Activated naive CD4-positive, alpha-beta T cell treated with anti-CD3 and anti-CD28 coated beads, Interleukin-2, amount 10 ng/mL, durations not matched to agents 7 days and 5 days (primary cell): ENCODE results near the gene SLC34A1.
"Not testable (repeated sequence)": the region's sequence is repeated elsewhere in the genome, so short reads cannot be mapped to it uniquely, and the experiment has no call there.

Experiments
- CTCF ChIA-PET: fragments of 350-600 bp; sonication (Branson Sonifier 250); formaldehyde crosslinking; loops from one replicate; lab custom pipeline; 2021; ENCODE audit warnings: antibody characterized with exemption; lab: Charles Lee
- DNase-seq: peaks from one replicate; pipeline ENCODE4 v3.0.0-alpha.2; 2020
- H3K27ac Mint-ChIP-seq: one replicate; pipeline ENCODE4 v1.8.0; 2021; ENCODE audit warnings: mild to moderate bottlenecking, moderate library complexity, mixed read lengths
- H3K27me3 Mint-ChIP-seq: one replicate; pipeline ENCODE4 v1.8.0; 2021; ENCODE audit warnings: mild to moderate bottlenecking, mixed read lengths
- H3K36me3 Mint-ChIP-seq: one replicate; pipeline ENCODE4 v1.8.0; 2021; ENCODE audit warnings: mixed read lengths
- H3K4me1 Mint-ChIP-seq: one replicate; pipeline ENCODE4 v1.8.0; 2021; ENCODE audit warnings: mixed read lengths
- H3K4me3 Mint-ChIP-seq: one replicate; pipeline ENCODE4 v1.8.0; 2021; ENCODE audit warnings: mild to moderate bottlenecking, moderate library complexity, mixed read lengths
- H3K9me3 Mint-ChIP-seq: one replicate; pipeline ENCODE4 v1.8.0; 2021; ENCODE audit warnings: mixed read lengths

The SLC34A1 gene

DNA sequence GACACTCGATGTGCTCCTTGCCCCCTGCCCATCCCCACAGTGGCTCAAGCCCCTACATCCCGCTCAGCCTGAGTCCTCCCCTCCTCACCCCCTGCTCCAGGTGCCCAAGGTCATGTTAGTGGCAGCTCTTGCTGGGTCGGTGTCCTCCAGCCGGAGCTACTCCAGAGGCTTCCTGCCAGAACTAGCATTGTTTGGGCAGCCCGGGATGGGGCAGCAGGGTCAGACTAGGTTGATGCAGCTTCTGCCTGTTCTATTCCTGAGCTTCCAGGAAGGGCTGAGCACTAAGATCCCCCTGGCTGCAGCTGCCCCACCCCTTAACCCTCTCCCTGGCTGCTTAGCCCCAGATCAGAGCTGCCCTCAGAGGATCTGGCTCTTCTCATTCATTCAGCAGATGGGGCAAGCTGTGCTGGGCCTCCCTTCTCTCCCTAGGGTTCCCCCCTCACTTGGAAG lies 25.8 kb upstream of the SLC34A1 start:
- peaks cover 44% of the 10 kb centered on the region for H3K36me3 Mint-ChIP-seq
- H3K4me1 Mint-ChIP-seq: peaks cover 85% of the 10 kb centered on the region
- CTCF ChIA-PET: interaction anchor here (0.7 to 8.1 kb wide), 5 partner anchors 12 to 48 kb away, joined by 3 to 75 read pairs (median 13); no protein-coding TSS in a partner anchor
- no peaks in the 10 kb centered on the region for H3K27me3 Mint-ChIP-seq
- peaks cover 11% of the 10 kb centered on the region for H3K9me3 Mint-ChIP-seq
- peak overlapping the region; percentile 93 for H3K4me3 Mint-ChIP-seq
- no peak for DNase-seq
- peak overlapping the region; percentile 75 for H3K27ac Mint-ChIP-seq

DNA sequence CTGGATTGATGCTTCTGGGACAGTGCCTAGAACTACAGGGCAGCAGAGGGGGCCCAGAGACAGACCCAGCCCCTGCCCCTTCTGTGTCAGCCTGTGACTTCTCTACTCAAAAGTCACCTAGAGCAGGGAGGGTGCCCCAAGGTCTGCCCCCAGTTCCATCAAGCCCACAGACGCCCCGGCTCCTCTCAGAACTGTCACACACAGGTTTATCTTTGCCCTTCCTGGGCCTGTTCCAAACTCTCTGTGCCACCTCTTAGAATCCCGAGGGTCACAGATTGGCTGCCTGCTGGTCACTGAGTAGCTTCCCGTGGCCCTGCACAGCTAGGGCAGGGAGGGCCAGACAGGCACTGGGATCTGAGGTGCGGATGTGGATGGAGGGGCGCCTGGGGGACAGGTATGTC lies 24.8 kb upstream of the SLC34A1 start:
- no peak for DNase-seq
- CTCF ChIA-PET: interaction anchor here (1.0 to 8.1 kb wide), 4 partner anchors 11 to 49 kb away, joined by 3 to 75 read pairs (median 14); no protein-coding TSS in a partner anchor
- no peak overlapping the region for H3K27ac Mint-ChIP-seq
- H3K4me1 Mint-ChIP-seq: peaks cover 91% of the 10 kb centered on the region
- peaks cover 11% of the 10 kb centered on the region for H3K9me3 Mint-ChIP-seq
- no peaks in the 10 kb centered on the region for H3K27me3 Mint-ChIP-seq
- H3K4me3 Mint-ChIP-seq: peak overlapping the region; percentile 93
- H3K36me3 Mint-ChIP-seq: peaks cover 43% of the 10 kb centered on the region

DNA sequence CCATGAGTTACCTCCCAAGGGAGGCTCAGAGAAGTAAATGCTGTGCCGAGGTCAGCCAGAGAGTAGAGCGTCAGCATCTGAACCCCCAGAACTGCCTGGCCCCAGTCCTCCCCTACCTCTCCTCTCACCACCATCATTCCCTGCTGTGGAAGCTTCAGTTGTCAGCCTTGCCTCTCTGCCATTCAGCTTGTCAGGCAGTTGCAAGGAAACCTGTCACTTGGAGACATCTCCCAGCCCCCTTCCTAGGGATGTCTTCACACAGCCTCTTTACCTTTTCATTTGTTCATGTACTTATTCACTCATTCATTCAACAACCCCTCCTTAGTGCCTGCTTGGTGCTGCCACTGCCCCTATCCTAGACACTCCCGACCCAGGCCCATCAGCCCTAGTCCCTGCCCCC lies 24.4 kb upstream of the SLC34A1 start:
- no peak for DNase-seq
- peaks cover 91% of the 10 kb centered on the region for H3K4me1 Mint-ChIP-seq
- CTCF ChIA-PET: interaction anchor here (1.2 to 8.1 kb wide), 4 partner anchors 10 to 50 kb away, joined by 3 to 75 read pairs (median 14); no protein-coding TSS in a partner anchor
- H3K36me3 Mint-ChIP-seq: peaks cover 42% of the 10 kb centered on the region
- peaks cover 7% of the 10 kb centered on the region for H3K9me3 Mint-ChIP-seq
- no peak overlapping the region for H3K27ac Mint-ChIP-seq
- H3K27me3 Mint-ChIP-seq: no peaks in the 10 kb centered on the region
- H3K4me3 Mint-ChIP-seq: peak overlapping the region; percentile 93

DNA sequence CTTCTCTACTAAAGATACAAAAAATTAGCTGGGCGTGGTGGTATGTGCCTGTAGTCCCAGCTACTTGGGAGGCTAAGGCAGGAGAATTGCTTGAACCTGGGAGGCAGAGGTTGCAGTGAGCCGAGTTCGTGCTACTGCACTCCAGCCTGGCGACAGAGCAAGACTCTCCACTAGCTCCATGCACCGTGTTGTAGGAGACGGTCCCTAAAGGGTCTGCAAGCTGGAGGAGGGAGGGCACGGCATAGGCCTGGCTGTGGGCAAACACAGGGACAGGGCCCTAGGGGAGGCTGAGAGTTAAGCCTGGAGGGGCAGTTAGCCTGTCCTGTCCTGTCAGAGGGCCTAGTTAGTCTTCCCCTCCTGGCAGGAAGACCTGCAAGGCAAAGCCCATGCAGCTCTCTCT lies 23.5 kb upstream of the SLC34A1 start:
- not testable (repeated sequence) for DNase-seq, H3K27me3 Mint-ChIP-seq, H3K27ac Mint-ChIP-seq, H3K9me3 Mint-ChIP-seq, H3K4me3 Mint-ChIP-seq
- Mint-ChIP-seq H3K36me3 (peaks cover 42% of the 10 kb centered on the region), H3K4me1 (peaks cover 88% of the 10 kb centered on the region)
- CTCF ChIA-PET: interaction anchor here (1.2 to 8.1 kb wide), 8 partner anchors 9 to 51 kb away, joined by 3 to 75 read pairs (median 6); partner anchors contain the start of gene LMAN2

DNA sequence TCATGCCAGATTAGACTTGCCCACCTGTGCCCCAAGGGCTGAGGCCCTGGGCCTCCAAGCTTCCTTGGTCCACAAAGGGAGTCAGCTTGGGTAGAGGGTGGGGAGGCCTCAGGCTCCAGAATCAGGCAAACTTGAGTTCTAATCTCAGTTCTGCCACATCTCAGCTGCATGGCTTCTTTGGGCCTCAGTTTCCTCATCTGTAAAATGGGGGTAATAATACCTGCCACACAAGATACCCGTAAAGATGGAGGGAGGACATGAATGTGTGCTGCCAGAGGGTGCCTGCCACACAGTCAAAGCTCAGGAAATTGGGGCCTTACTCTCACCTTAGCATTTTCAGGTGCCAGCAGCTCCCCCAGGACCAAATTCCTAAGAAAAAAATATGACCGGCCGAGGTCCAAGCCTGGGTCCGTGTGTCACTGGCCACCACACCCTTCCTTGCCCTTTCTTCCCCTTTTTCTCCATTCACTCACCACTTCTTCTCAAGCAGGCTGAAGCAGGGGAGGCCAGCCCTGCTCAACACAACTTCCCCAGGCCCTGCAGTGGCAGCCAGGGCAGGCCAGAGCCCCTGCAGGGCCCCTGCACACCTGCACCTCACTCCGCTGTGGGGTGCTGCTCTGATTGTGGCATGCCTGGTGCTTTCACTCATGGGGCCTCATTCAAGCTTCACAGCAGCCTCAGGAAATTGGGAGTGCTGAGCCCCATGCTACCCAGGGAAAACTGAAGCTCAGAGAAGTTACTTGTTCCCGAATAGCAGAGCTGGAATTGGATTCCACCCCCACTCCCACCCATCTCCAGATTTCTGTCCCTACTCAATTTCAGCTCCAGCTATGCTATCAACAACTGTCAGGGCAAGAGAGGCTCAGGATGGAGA lies 22.6 kb upstream of the SLC34A1 start:
- Mint-ChIP-seq H3K9me3 (no peaks in the 10 kb centered on the region), H3K36me3 (peaks cover 45% of the 10 kb centered on the region), H3K27me3 (no peaks in the 10 kb centered on the region), H3K4me1 (peaks cover 84% of the 10 kb centered on the region), H3K4me3 (peak overlapping the region; percentile 80), H3K27ac (peak overlapping the region; percentile 83)
- CTCF ChIA-PET: interaction anchor here (0.7 to 8.1 kb wide), 10 partner anchors 8 to 52 kb away, joined by 3 to 75 read pairs (median 5); partner anchors contain the start of genes LMAN2 and SLC34A1
- peak; percentile 43 for DNase-seq

DNA sequence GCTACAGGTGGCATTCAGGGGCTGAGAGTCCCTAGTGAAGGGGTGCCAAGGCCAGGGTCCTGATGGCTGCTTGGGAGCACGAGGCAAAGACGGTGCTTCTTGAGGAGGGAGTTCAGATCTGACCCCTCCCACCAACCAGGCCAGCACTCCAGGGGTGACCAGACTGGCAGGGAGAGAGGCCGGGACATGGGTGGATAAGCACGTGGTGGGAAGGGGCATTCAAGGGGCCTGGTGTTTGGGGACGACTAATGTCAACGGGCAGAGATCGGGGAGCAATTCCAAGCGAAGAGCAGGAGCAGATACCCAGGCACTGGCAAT lies 22.0 kb upstream of the SLC34A1 start:
- Mint-ChIP-seq H3K4me1 (peaks cover 79% of the 10 kb centered on the region), H3K9me3 (no peaks in the 10 kb centered on the region), H3K4me3 (peak overlapping the region; percentile 80), H3K27ac (peak overlapping the region; percentile 83), H3K27me3 (no peaks in the 10 kb centered on the region), H3K36me3 (peaks cover 48% of the 10 kb centered on the region)
- CTCF ChIA-PET: interaction anchor here (1.0 to 2.2 kb wide), 6 partner anchors 10 to 52 kb away, joined by 3 to 9 read pairs (median 6); partner anchors contain the start of genes LMAN2 and SLC34A1
- DNase-seq: no peak

DNA sequence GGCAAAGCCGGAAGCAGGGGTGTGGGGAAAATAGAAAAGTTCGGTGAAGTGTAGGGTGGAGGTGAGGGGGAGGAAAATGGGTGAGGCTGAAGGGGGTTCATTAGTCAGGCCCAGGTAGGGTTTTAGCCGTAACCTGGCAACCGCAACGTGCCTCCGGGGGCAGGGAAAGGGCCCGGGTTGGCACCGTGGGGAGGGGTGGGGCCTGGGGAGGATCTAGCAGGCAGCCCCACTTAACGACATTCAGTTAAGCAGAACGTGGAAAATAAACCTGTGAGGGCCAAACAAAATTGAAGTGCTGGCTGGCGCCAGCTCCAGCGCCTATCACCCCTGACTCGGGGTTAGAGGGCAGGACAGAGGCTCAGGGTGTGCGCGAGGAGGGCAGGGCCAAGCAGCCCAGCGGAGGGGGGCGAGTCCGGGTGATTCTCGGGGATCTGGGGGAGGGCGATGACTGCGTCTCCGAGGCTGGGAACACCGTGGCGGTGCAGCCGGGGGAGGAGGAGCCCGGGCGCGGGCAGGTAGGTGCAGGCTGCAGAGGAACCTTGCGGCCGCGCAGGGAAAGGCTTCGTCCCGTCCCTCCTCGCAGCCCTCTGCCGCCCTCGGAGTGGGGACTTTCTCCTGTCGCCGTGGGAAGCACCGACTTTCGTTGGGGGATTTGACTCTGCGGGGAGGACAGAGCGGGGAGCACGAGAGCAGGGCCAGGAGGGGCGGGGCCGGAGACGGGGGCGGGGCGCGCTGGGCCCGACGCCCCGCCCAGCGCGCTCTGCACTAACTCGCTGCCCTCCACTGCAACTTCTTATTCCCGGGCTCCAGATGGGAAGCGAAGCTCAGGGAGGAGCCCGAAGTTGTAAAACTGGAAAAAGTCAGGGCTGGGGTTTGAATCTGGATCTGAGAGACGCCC lies 21.4 kb upstream of the SLC34A1 start:
- CTCF ChIA-PET: interaction anchor here (1.0 to 2.8 kb wide), 4 partner anchors 44 to 93 kb away, joined by 3 to 9 read pairs (median 6); no protein-coding TSS in a partner anchor
- Mint-ChIP-seq H3K27ac (peak overlapping the region; percentile 83), H3K4me3 (peak overlapping the region; percentile 80), H3K4me1 (peaks cover 74% of the 10 kb centered on the region), H3K36me3 (peaks cover 48% of the 10 kb centered on the region), H3K9me3 (no peaks in the 10 kb centered on the region), H3K27me3 (no peaks in the 10 kb centered on the region)
- peak; percentile 73 for DNase-seq

DNA sequence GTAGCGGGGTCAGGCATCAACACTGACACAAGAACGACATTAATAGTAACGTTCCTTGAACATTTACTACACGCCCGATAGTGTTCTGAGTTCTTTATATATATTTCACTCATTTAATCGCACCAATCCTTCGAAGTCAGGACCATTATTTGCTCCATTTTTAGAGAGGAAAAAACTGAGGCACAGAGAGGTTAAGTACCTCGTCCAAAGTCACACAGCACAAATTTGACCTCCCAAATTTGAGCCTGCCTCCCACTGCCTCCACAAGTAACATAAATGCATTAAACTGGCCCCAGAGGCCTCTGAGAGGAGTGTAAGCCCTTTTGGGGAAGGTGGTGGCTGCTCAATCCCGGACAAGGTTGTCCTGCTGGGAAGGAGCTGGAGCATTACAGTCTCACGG lies 20.7 kb upstream of the SLC34A1 start:
- CTCF ChIA-PET: interaction anchor here (1.2 to 2.8 kb wide), 2 partner anchors 46 to 92 kb away, joined by 3 to 9 read pairs; no protein-coding TSS in a partner anchor
- peak overlapping the region; percentile 37 for H3K4me3 Mint-ChIP-seq
- no peak overlapping the region for H3K27ac Mint-ChIP-seq
- peaks cover 78% of the 10 kb centered on the region for H3K4me1 Mint-ChIP-seq
- H3K9me3 Mint-ChIP-seq: no peaks in the 10 kb centered on the region
- no peak for DNase-seq
- H3K27me3 Mint-ChIP-seq: no peaks in the 10 kb centered on the region
- H3K36me3 Mint-ChIP-seq: peaks cover 52% of the 10 kb centered on the region

DNA sequence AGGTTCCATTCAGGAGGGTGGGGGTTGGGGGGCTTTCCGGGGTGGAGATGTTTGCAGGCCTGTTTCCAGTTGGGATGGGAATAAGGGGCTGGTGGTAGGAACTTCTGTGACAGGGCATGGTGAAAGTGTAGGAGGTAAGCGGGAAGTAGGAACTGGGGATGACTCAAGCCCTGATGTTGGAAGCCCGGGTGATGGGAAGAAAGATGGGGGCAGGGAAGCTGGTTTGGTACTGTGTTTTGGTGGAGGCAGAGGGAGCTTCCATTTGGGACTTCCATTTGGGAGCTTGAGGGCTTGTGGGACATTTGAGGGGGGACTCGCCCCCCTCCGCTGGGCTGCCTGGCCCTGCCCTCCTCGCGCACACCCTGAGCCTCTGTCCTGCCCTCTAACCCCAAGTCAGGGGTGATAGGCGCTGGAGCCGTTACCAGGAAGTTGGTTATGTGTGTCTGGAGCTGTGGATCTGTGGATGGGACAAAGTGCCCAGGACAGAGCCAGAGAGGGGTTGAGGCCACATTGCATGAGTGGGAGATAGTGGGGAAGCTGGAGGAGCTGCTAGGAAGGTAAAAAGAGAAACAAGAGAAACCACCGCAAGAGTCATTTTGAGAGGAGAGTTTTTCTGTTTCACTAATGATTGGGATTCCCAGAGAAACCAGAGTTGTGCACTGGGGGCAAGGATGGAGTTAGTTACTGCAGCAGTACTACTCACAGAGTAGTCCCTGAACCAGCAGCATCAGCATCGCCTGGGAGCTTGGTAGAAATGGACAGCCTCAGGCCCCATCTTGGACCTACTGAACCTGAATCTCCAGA lies 19.9 kb upstream of the SLC34A1 start:
- H3K9me3 Mint-ChIP-seq: no peaks in the 10 kb centered on the region
- H3K27me3 Mint-ChIP-seq: no peaks in the 10 kb centered on the region
- peaks cover 78% of the 10 kb centered on the region for H3K4me1 Mint-ChIP-seq
- no peak overlapping the region for H3K27ac Mint-ChIP-seq
- H3K4me3 Mint-ChIP-seq: no peak overlapping the region
- DNase-seq: no peak
- CTCF ChIA-PET: interaction anchor here (0.7 to 2.8 kb wide), 7 partner anchors 14 to 91 kb away, joined by 3 to 9 read pairs (median 6); partner anchors contain the start of gene SLC34A1
- peaks cover 52% of the 10 kb centered on the region for H3K36me3 Mint-ChIP-seq

DNA sequence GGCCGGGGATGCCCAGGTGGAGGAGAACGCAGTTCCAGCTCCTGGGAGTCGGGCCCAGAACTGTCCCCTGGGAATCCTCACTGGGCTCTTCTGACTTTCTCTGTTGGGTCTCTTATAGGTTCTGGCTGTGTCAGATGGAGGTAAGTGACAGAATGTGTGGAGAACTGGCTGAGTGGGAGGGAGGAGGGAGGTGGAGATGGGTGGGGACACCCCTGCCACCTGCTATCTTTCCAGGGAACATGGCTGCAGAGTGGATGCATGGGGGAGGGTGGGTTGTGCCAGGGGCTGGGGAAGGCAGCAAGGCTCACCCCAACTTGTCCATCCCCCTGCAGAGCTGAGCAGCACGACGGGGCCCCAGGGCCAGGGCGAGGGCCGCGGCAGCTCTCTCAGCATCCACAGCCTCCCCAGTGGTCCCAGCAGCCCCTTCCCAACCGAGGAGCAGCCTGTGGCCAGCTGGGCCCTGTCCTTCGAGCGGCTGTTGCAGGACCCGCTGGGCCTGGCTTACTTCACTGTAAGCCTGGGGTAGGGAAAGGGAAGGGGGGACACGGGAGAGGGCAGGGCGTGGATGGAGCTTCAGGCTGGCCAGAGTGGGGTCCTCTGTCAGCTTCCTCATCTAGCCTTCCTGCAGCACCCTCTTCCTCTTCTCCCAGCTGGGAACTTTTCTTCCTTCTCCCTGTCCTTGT lies 18.2 kb upstream of the SLC34A1 start:
- H3K27ac Mint-ChIP-seq: peak overlapping the region; percentile 20
- peaks cover 52% of the 10 kb centered on the region for H3K36me3 Mint-ChIP-seq
- no peak for DNase-seq
- CTCF ChIA-PET: interaction anchor here (1.0 to 8.0 kb wide), 4 partner anchors 8 to 25 kb away, joined by 3 to 75 read pairs (median 6); partner anchors contain the start of gene RGS14
- H3K9me3 Mint-ChIP-seq: no peaks in the 10 kb centered on the region
- peaks cover 77% of the 10 kb centered on the region for H3K4me1 Mint-ChIP-seq
- no peaks in the 10 kb centered on the region for H3K27me3 Mint-ChIP-seq
- no peak overlapping the region for H3K4me3 Mint-ChIP-seq

DNA sequence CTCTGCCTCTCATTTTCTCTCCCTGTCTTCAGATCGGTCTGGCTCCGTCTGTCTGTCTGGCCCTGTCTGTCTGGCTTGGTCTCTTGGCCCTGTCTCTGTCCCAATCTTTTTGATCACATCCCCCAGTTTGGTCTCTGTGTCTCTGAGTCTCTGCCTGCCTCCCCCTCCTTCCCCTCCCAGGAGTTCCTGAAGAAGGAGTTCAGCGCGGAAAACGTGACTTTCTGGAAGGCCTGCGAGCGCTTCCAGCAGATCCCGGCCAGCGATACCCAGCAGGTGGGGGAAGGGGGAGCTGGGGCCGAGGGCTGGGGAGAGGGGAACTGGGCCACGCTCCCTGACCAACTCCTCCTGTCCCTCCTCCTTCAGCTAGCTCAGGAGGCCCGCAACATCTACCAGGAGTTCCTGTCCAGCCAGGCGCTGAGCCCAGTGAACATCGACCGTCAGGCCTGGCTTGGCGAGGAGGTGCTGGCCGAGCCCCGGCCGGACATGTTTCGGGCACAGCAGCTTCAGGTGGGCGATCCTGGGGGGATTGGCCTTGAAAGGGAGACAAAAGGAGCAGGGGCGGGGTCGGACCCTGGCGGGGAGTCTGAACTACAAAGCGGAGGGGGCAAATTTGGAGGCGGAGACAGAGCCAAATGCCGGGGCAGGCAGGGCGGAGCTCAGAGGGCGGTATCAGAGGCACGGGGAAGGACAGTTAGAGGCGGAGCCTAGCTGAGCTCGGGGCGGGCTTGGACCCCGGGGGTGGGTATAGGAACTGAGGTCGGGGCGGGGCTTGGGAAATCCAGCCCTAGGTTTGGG lies 17.5 kb upstream of the SLC34A1 start:
- Mint-ChIP-seq H3K36me3 (peaks cover 57% of the 10 kb centered on the region), H3K4me1 (peaks cover 77% of the 10 kb centered on the region), H3K4me3 (no peak overlapping the region), H3K27ac (peak overlapping the region; percentile 20), H3K9me3 (no peaks in the 10 kb centered on the region), H3K27me3 (no peaks in the 10 kb centered on the region)
- no peak for DNase-seq
- CTCF ChIA-PET: interaction anchor here (0.9 to 8.0 kb wide), 4 partner anchors 9 to 24 kb away, joined by 3 to 75 read pairs (median 4); partner anchors contain the start of gene RGS14
